ENCODE results near the gene ADM5.
"Not testable (repeated sequence)": the region's sequence is repeated elsewhere in the genome, so short reads cannot be mapped to it uniquely, and the experiment has no call there.

ADM5 gene

DNA sequence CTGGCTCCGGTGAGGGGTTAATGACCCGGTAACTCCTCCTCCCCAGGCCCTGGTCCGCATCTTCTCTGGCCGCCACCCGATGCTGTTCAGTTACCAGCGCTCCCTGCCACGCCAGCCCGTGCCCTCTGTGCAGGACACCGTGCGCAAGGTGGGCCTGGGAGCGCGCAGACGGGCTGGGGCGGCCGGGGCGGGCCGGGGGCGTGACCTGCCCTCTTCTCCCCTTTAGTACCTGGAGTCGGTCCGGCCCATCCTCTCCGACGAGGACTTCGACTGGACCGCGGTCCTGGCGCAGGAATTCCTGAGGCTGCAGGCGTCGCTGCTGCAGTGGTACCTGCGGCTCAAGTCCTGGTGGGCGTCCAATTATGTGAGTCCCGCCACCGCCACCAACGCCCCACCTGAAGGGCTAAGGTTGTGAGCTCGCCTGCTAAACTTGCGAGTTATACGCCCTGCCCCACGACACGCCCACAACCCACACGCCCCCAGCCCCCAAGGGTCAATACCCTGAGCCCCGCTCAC, 11.9 kb downstream of the ADM5 start:
- no peak for DNase-seq (ENCODE audit: low read depth in 2 of 2)

DNA sequence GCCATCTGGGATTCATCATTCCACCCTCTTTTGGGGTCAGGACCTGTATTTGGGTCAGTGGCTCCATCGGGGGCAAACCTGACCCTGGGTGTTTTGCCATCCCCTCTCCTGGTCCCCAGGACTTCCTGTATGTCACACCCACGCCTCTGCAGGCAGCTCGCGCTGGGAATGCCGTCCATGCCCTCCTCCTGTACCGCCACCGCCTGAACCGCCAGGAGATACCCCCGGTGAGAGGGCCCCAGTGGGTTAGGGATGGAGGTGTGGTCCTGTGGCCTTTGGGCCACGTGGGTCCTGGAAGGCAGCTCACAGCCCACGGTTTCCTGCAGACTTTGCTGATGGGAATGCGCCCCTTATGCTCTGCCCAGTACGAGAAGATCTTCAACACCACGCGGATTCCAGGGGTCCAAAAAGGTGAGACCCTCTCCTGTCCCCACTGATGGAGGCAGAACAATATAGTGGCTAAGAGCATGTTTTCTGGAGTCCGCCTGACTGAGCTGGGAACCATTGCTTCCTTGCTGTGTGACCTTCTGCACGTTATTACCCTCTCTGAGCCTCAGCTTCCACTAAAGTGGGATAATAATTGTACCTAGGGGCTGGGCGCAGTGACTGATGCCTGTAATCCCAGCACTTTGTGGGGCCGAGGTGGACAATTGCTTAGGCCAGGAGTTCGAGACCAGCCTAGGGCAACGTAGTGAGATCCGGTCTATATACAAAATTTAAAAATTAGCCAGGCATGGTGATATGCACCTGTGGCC, 15.7 kb downstream of the ADM5 start:
- no peak for DNase-seq (ENCODE audit: low read depth in 2 of 2)

DNA sequence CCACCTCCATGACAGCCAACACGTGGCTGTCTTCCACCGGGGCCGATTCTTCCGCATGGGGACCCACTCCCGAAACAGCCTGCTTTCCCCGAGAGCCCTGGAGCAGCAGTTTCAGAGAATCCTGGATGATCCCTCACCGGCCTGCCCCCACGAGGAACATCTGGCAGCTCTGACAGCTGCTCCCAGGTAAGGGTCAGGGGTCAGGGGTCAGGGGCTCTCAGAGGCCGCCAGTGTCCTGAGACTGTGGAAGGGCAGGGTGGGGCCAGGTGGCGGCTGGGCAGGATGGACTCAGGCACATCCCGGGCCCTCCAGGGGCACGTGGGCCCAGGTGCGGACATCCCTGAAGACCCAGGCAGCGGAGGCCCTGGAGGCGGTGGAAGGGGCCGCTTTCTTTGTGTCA, 16.5 kb downstream of the ADM5 start:
- DNase-seq (ENCODE audit: low read depth in 2 of 2), result no peak

DNA sequence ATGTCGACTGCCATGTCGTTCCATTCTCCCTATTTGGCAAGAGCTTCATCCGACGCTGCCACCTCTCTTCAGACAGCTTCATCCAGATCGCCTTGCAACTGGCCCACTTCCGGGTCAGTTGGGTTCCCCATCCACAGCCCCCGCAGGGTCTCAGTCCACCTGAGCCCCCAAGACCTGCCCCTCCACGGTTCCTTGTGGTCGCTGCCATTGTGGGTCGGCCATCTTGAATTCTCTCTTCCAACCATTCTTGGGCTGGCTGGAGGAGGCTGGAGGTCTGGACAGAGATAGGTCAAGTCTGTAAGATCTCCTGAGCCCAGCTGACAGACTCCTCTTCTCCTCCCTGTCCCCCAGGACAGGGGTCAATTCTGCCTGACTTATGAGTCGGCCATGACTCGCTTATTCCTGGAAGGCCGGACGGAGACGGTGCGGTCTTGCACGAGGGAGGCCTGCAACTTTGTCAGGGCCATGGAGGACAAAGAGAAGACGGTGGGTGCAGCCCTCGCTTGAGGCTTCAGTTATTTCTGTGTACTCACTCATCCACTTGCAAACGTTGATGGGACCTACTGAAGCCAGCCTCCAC, 21.1 kb downstream of the ADM5 start:
- DNase-seq (ENCODE audit: low read depth in 2 of 2), result no peak

GRCh38 chr19:49712397-49712859, 23.0 kb downstream of the ADM5 start:
- DNase-seq (ENCODE audit: low read depth in 2 of 2), result no peak

DNA sequence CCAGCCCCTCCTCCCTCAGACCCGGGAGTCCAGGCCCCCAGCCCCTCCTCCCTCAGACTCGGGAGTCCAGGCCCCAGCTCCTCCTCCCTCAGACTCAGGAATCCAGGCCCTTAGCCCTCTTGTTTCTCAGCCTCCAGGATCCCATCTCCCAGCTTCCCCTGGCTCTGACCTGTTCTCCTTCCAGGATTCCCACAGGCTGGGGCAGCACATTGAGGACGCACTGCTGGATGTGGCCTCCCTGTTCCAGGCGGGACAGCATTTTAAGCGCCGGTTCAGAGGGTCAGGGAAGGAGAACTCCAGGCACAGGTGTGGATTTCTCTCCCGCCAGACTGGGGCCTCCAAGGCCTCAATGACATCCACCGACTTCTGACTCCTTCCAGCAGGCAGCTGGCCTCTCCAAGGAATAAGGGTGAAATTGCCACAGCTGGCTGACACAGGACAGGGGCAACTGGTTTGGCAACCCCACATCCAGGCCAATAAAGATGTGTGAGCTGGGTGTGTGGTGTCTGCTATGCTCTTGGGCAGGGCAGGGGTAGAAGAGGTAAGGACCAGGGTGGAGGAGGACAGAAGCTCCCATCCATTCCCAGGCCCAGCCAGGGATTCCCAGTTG, 23.9 kb downstream of the ADM5 start:
- DNase-seq (ENCODE audit: low read depth in 2 of 2), result no peak

DNA sequence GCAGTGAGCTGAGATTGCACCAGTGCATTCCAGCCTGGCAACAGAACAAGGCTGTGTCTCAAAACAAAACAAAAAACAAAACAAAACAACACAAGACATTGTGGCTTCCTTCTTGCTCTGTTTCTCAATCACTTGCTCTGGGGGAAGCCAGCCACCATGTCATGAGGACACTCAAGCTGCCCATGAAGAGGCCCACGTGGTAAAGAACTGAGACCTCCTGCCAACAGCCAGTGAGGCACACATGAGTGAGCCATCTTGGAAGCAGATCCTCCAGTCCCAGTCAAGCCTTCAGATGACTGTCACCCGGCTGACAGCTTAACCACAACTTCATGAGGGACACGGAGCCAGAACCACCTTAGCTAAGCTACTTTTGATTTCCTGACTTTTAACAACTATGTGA, 26.8 kb downstream of the ADM5 start:
- no peak for DNase-seq (ENCODE audit: low read depth in 2 of 2)

- no peak for DNase-seq (ENCODE audit: low read depth in 2 of 2)
These were observed 29.1 kb downstream of the ADM5 start for GRCh38 chr19:49718511-49718910.

GRCh38 chr19:49718991-49719390, 29.6 kb downstream of the ADM5 start:
- no peak for DNase-seq (ENCODE audit: low read depth in 2 of 2)

- DNase-seq (ENCODE audit: low read depth in 2 of 2), result not testable (repeated sequence)
These were observed 30.0 kb downstream of the ADM5 start for GRCh38 chr19:49719420-49719819.

DNA sequence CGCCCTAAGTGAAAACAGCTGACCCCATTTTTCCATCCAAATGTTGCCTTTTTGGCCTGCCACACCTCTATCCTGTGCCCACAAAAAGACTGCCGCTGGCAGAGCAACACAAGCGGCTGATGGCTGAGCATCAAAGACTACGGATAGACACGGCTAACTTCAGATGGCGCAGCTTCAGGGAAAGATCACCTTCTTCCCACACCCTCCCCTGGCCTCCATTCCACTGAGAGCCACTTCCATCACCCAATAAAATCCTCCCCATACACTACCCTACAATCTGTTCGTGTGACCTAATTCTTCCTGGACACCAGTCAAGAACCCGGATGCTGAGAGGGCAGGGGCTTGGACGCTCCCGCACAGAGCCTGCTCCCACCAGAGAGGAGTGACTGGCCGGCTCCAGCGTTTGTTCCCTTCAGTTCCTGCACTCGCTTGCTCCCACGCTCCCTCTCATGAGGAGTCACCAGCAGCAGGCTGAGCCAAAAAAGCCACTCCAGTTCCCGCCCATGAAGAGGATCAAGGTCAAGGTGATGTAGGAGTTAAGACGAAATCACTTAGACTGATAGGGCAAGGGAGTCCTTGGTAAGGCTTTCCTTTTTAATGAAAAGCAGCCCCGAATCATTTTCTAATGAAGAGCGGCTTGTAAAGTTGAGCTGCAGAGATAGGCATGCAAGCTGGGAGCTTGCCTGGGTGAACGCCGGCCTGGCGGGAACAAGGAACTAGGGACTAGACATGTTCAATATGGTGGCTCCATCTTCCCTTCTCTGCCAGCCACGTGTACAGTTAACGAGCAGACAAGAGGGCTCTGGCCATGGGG, 38.0 kb downstream of the ADM5 start:
- no peak for DNase-seq (ENCODE audit: low read depth in 2 of 2)

DNA sequence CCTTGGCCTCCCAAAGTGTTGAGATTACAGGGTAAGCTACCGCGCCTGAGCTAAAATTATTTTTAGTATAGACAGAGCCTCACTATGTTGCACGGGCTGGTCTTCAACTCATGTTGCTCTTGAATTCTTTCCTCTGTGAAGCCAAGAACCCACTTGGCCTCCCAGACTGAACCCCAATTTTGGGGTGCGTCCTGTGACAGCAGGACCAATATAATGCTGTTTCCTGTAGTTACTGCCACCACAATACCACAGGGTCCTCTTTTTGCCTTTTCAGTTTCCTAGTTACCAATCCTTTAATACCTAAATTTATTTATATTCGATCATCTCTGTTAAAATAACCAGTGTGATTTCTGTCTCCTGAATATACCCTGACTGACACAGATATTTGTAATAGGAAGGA, 40.8 kb downstream of the ADM5 start:
- no peak for DNase-seq (ENCODE audit: low read depth in 2 of 2)

GRCh38 chr19:49738268-49738667, 48.9 kb downstream of the ADM5 start:
- DNase-seq (ENCODE audit: low read depth in 2 of 2), result no peak

GRCh38 chr19:49739098-49739497, 49.7 kb downstream of the ADM5 start:
- no peak for DNase-seq (ENCODE audit: low read depth in 2 of 2)

- DNase-seq (ENCODE audit: low read depth in 2 of 2), result no peak
These were observed 50.5 kb downstream of the ADM5 start for GRCh38 chr19:49739933-49740332.

Measured in activated CD8-positive, alpha-beta memory T cell treated with anti-CD3 and anti-CD28 coated beads for 4 hours (primary cell).